SK-N-SH (cell line): ENCODE data around the gene PRKCA.

Experiments used
- CHD2 ChIP-seq: fragments of 150-350 bp; IDR thresholded peaks from 2 replicates; pipeline ENCODE4 v1.6.1; 2018; ENCODE audit warnings: low read length; ENCODE audit not compliant: partially characterized antibody
- TEAD4 ChIP-seq: IDR thresholded peaks from 2 replicates; pipeline ENCODE4 v1.4.0; 2012; ENCODE audit warnings: mild to moderate bottlenecking, borderline replicate concordance; ENCODE audit not compliant: insufficient read depth
- YY1 ChIP-seq: IDR thresholded peaks from 2 replicates; pipeline ENCODE4 v1.4.0; 2012; ENCODE audit warnings: low read depth, mild to moderate bottlenecking
- TF ChIP-seq, protein P1 (sequence below): fragments of 150-350 bp; IDR thresholded peaks from 2 replicates; pipeline ENCODE4 v1.6.1; 2017; ENCODE audit warnings: antibody characterized with exemption, low read length, low read depth, borderline replicate concordance
- TF ChIP-seq, protein P2 (sequence below): fragments of 200-600 bp; sonication (generic); IDR thresholded peaks from 2 replicates; pipeline ENCODE4 v1.6.1; 2017; ENCODE audit warnings: antibody characterized with exemption, mild to moderate bottlenecking, moderate library complexity
- TF ChIP-seq, protein P3 (sequence below): IDR thresholded peaks from 2 replicates; pipeline ENCODE4 v1.6.1; 2012; ENCODE audit warnings: mild to moderate bottlenecking, low read depth, low read length, moderate library complexity

DNA sequence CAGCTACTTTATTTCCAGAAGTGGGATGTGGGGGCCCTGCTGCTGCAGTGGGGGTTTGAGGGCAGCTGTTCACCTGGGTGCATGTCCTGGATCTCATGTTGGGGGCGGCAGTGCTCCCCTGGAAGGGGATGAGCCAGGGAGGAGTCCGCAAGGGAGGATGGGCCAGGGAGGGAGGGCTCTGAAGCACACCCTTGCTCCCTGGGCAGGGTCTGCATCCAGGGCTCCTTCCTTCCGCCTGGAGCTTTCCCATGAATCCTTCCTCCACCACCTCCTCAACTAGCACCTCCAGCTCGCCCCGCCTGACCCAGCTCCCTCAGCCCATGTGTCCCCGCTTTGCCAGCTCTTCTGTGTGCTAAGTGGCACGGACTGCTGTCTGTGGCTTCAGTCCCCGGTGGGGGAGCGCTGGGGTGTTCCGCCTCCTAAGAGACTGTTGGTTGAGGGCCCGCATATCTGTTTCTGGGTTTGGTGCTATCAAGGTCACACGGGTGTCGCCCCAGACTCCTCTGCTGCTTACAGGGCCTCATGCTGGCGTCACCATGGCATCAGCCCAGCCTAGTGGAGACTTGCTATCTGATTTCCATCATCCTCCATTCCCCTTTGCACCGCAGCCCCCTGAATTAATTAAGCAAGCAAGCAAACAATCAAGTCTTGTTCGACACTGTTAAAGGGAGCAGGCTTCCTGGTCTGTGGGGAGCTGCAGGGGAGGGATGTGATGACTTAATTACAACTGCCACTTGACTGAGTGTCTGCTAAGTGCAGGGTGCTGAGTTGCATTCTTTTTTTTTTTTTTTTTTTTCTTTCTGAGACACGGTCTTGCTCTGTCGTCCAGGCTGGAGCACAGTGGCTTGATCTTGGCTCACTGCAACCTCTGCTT is 71.8 kb downstream of the PRKCA start:
- TF ChIP-seq CHD2 (peak; percentile 63), YY1 (no peak), TEAD4 (no peak)
- TF ChIP-seq, protein P1, sequence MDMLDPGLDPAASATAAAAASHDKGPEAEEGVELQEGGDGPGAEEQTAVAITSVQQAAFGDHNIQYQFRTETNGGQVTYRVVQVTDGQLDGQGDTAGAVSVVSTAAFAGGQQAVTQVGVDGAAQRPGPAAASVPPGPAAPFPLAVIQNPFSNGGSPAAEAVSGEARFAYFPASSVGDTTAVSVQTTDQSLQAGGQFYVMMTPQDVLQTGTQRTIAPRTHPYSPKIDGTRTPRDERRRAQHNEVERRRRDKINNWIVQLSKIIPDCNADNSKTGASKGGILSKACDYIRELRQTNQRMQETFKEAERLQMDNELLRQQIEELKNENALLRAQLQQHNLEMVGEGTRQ, result no peak
- TF ChIP-seq, protein P2, sequence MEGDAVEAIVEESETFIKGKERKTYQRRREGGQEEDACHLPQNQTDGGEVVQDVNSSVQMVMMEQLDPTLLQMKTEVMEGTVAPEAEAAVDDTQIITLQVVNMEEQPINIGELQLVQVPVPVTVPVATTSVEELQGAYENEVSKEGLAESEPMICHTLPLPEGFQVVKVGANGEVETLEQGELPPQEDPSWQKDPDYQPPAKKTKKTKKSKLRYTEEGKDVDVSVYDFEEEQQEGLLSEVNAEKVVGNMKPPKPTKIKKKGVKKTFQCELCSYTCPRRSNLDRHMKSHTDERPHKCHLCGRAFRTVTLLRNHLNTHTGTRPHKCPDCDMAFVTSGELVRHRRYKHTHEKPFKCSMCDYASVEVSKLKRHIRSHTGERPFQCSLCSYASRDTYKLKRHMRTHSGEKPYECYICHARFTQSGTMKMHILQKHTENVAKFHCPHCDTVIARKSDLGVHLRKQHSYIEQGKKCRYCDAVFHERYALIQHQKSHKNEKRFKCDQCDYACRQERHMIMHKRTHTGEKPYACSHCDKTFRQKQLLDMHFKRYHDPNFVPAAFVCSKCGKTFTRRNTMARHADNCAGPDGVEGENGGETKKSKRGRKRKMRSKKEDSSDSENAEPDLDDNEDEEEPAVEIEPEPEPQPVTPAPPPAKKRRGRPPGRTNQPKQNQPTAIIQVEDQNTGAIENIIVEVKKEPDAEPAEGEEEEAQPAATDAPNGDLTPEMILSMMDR, result no peak
- TF ChIP-seq, protein P3, sequence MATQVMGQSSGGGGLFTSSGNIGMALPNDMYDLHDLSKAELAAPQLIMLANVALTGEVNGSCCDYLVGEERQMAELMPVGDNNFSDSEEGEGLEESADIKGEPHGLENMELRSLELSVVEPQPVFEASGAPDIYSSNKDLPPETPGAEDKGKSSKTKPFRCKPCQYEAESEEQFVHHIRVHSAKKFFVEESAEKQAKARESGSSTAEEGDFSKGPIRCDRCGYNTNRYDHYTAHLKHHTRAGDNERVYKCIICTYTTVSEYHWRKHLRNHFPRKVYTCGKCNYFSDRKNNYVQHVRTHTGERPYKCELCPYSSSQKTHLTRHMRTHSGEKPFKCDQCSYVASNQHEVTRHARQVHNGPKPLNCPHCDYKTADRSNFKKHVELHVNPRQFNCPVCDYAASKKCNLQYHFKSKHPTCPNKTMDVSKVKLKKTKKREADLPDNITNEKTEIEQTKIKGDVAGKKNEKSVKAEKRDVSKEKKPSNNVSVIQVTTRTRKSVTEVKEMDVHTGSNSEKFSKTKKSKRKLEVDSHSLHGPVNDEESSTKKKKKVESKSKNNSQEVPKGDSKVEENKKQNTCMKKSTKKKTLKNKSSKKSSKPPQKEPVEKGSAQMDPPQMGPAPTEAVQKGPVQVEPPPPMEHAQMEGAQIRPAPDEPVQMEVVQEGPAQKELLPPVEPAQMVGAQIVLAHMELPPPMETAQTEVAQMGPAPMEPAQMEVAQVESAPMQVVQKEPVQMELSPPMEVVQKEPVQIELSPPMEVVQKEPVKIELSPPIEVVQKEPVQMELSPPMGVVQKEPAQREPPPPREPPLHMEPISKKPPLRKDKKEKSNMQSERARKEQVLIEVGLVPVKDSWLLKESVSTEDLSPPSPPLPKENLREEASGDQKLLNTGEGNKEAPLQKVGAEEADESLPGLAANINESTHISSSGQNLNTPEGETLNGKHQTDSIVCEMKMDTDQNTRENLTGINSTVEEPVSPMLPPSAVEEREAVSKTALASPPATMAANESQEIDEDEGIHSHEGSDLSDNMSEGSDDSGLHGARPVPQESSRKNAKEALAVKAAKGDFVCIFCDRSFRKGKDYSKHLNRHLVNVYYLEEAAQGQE, result no peak
